SW480 (cell line): Measurements from ENCODE around the gene PCCA.
"Not testable (repeated sequence)": the region's sequence is repeated elsewhere in the genome, so short reads cannot be mapped to it uniquely, and the experiment has no call there.

Experiments
- DNase-seq: peaks from one replicate; pipeline ENCODE4 v3.0.0-alpha.2; 2016; ENCODE audit warnings: low spot score

The PCCA gene

DNA sequence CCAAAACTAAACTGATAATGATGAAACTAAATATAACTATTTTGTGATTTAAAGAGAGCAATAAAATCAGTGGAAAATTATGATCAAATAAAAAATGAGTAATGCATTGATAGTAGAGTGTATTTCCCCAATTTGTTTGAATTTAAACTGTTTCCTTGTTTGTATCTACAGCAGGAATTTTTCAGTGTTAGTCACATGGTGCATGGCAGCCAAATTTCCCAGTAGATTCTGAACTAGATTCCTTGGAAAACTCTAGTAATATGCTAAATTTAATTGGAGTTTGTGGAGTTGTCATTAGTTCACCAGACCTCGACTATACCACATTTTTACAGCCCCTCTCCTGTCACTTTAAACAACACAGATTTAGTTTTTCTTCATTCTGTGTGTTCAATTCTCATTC, 156.2 kb downstream of the PCCA start:
- DNase-seq = no peak

DNA sequence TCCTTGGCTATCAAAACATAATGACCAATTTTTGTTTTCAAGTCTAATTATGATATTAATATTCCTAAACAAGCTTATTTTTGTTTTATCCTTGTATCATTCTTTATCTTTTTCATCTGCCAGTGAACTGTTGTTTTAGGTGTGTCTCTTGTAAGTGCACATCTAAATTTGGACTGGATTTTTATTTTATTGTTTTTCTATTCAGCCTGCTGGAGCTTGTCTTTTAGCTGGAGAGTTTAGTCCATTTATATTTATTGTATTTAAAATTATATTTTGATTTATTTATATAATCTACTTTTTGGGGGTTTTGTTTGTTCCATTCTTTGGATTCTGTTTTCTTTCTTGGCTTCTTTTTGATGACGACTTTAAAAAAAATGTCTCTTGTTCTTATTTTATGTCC, 159.0 kb downstream of the PCCA start:
- no peak for DNase-seq

GRCh38 chr13:100254002-100254401, 165.1 kb downstream of the PCCA start:
- no peak for DNase-seq

- no peak for DNase-seq
These were observed 173.5 kb downstream of the PCCA start for GRCh38 chr13:100262404-100262803.

DNA sequence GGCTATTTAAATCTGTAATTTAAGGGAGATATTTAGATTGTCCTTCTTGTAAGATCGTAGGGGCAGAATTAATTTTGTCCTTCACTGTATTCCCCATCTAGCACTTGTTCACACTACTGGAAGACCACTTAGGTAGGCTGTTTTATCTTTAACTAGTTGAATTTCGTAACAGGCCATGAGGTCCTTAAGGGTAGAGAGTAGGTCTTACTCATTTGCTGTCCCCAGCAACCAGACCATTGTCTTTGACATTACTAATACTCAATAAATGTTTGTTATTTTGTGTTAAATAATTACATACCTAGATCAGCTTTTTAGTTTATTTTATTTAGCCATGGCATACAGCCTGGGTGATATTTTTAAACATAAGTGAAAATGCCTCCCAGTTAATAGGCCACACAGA, 177.1 kb downstream of the PCCA start:
- no peak for DNase-seq

DNA sequence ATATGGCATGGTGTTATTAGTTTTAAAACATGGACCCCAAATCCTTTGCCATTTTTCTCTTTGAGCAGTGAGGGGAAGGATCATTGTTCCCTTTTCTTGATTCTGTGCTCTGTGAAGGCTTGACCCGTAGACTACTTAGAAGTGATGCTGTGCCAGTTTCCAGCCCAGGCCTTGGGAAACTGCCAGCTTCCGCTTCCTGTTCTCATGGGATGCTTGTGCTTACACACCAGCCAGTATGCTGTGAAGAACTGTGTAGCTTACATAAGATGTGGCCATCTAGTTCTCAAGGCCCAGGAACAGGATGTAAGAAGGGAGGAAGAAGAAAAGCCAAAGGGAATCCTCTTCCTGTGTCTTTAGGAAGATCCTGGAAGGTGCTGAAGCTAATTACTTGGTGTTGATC, 180.9 kb downstream of the PCCA start:
- no peak for DNase-seq

DNA sequence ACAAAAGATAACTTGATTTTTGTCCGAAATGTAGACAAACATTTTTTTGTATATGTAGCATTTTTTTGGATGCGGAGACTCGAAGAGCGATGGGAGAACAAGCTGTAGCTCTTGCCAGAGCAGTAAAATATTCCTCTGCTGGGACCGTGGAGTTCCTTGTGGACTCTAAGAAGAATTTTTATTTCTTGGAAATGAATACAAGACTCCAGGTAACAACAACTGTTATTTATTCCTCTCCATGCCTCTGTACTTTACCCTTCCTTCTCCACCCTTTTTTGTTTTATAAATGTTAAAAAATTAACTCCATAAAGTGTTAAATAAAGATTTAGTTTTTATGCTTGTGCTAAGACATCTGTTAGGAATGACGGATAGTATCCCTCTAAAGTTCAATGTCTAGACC, 184.2 kb downstream of the PCCA start:
- DNase-seq = no peak

GRCh38 chr13:100273552-100273951, 184.7 kb downstream of the PCCA start:
- no peak for DNase-seq

GRCh38 chr13:100274942-100275506, 186.1 kb downstream of the PCCA start:
- no peak for DNase-seq

- no peak for DNase-seq
These were observed 186.9 kb downstream of the PCCA start for GRCh38 chr13:100275746-100276145.

GRCh38 chr13:100280681-100281080, 191.8 kb downstream of the PCCA start:
- no peak for DNase-seq

- DNase-seq = not testable (repeated sequence)
These were observed 193.4 kb downstream of the PCCA start for GRCh38 chr13:100282306-100282705.

- DNase-seq = no peak
These were observed 201.4 kb downstream of the PCCA start for GRCh38 chr13:100290165-100290801.

DNA sequence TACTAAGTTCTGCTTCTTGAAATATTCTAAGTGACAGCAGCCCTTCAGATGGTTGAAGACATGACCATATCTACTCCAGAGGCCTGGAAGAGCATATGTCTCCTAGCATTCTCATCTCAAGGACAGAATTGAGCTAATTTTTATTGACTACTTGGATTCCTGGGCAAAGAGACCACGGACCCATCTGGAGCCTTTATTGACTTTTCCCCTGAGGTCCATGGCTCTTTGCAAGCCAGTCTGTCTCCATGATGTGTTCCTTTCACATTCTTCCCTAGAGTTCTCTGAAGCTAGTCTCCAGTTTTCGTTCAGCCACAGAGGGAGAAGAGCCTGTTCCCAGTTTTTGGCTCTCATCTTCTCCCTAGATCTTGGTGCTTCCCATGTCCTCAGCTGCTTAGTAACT, 202.7 kb downstream of the PCCA start:
- no peak for DNase-seq

DNA sequence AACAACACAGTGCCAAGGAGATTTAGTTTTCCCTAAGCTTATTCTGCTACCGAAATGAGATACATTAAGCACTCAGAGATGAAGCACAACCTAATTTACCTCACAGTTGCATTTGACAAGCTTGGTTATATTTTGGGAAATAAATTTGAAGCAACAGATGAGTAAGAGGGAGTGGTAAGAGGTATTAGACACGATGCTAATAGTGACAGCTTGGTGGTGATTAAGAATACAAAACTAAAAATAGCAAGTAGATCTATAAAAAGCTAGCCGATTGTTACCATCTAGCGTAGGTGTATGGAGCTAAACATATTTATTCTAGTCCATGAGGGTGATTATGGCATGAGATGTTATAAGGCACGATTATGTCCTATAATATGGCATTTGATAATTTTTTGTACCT, 208.5 kb downstream of the PCCA start:
- DNase-seq = no peak

- no peak for DNase-seq
These were observed 209.3 kb downstream of the PCCA start for GRCh38 chr13:100298116-100298681.

DNA sequence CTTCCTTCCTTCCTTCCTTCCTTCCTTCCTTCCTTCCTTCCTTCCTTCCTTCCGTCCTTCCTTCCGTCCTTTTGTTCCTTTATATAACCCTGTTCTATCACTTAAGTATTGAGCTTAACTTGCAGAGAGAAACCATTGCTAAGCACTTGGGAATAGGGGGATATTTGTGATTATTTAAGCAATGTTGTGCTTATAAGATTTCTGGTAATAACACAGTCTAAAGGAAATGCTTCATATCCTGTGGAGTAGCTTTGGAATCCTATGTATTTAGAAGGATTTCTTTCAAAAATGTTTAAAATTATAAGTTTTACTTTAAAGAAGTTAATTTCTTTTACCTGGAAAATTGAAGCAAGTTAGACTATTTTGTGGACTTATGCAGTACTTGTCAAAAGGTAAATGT, 209.8 kb downstream of the PCCA start:
- DNase-seq = no peak

DNA sequence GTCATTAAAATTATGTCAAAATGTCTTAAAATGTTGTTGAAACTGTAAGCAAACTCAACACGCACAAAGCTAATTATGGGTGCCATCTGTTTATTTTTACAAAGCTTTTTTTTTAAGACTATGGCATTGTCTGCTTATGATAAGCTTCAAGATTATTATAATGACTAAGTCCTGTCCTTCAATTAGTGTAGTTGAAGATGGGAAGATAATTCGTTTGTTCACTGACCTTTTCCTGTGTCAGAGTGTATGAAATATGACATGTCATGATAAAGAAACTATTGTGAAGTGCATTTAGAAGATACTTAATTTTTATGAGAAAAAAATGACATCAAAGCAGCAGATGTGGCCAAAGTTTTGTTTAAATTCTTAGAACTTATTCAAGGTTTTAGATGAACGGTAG, 211.3 kb downstream of the PCCA start:
- DNase-seq = no peak

DNA sequence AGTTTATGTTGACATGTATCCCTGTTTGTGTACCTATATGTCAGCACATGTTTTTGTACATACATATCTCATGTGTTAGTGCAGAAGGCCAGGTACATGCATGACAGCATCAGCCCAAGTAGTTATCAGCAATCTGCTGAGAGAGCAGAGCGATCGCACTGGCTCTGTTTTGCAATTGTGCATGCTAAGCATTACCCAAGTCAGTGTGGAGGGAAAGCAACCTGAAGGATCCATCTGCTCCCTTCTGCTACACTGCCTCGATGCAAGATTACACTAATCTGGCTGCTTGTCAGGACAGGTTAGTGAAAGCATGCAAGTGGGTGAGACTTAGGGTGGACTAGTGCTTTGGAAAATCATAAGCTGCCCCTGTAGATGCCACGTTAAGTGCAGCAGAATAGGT, 211.8 kb downstream of the PCCA start:
- no peak for DNase-seq

GRCh38 chr13:100301418-100301817, 212.5 kb downstream of the PCCA start:
- no peak for DNase-seq

DNA sequence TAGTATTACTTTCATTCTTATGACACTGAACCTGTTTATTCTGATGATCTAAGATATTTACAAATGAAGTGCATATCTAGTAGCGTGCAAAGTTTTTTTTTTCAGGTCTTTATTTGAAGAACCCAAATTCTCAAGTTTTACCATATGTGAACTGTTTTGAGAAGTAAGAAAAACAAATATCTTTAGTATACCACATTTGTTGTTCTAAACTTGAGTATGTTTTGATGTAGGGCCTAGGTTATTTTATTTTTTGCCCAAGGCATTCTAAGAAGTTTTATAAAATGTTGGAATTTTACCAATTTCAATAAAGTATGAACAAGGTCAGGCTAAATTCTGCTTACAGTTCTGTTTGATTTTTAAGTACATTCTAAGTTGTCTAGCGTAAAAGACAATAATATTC, 213.5 kb downstream of the PCCA start:
- no peak for DNase-seq

DNA sequence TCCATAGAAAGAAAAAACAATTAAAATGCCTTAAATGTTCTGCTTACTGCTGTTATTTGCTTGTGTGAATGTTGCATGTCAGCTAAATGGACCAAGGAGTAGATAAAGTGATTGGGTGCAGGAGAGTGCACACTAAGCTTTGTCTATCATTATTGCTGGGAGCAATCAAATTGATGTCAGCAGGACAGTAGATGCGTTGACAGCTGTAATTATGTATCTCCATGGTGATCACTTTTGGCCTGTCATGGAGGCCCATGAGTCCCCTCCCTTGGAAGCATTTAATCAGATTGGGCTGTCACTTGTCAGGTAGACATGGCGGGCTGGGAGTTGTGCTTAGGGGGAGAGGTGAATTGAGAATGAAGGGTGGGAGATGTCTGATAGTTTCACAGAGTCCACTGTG, 215.3 kb downstream of the PCCA start:
- no peak for DNase-seq

DNA sequence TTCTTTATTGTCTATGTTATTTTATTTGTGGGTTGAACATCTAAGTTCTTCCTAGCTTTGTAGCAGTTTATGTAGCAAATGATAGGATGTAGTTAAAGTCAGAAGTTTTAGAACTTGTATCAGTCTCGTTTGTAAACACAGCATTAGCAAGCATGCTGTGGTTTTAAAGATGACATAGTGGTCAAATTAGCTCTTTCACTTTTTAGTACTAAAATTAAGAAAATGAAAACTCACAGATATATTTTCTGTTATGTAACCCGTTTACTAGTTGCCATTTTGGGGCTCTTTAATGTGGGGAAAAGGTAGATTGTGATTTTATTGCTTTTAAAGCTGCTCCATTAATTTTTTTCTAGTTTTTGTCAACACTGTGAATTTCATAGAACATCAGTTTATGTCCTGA, 216.5 kb downstream of the PCCA start:
- no peak for DNase-seq

- DNase-seq = no peak
These were observed 217.1 kb downstream of the PCCA start for GRCh38 chr13:100306030-100306429.
